Pancreas (tissue), 10 donors: Measurements from ENCODE around the gene SRGAP2C. TPM values are rescaled to one million over a fixed set of nuclear protein-coding genes. Genes with fewer than 3 reads are reported as not detected.
A peak's percentile ranks its signal among the peaks of the same experiment; 100 is the strongest.
"Not testable (repeated sequence)": the region's sequence is repeated elsewhere in the genome, so short reads cannot be mapped to it uniquely, and the experiment has no call there.

Source experiments
- ATAC-seq, 4 donors: fragments of 200-7000 bp; cut with Tn5 transposase; one replicate each; pipeline versions ENCODE4 v1.8.0 to v1.9.1; 2020; ENCODE audit warnings: mild to moderate bottlenecking in 4 of 4, moderate library complexity in 4 of 4
- DNase-seq, 6 donors: peaks; one replicate each; pipeline ENCODE4 v3.0.0-alpha.2; 2020
- FAIRE-seq: peaks from 2 replicates; lab custom pipeline; 2012; peaks lifted over from hg19 to GRCh38; lab: Jason Lieb, UNC
- H3K27ac ChIP-seq, 4 donors: fragments of 200-600 bp; sonication (generic); 1 replicate in 3 of 4; 2 replicates in 1 of 4; pipeline versions ENCODE4 v1.5.0 to v1.8.0; 2020
- H3K27me3 ChIP-seq, 4 donors: fragments of 200-600 bp; one replicate each; pipeline ENCODE4 v1.8.0; 2021
- H3K36me3 ChIP-seq, 3 donors: fragments of 200-600 bp; sonication (generic) in 1 of 3; one replicate each; pipeline versions ENCODE4 v1.5.0 to v1.8.0; 2020 to 2021
- H3K4me1 ChIP-seq, 3 donors: fragments of 200-600 bp; one replicate each; pipeline ENCODE4 v1.8.0; 2021
- H3K4me3 ChIP-seq, 4 donors: fragments of 200-600 bp; sonication (generic) in 2 of 4; one replicate each; pipeline versions ENCODE4 v1.5.0 to v1.8.0; 2020 to 2021
- H3K9me3 ChIP-seq, 4 donors: fragments of 200-600 bp; one replicate each; pipeline ENCODE4 v1.8.0; 2021
- WGBS, 2 donors: extraction: QIAGEN DNeasy Blood & Tissue Kit; methylation state at CpG; one replicate each; pipeline ENCODE4 v1.1.7; 2013; 5-methylcytosine and 5-hydroxymethylcytosine counted together
- intact Hi-C, 3 donors: fragments of 100-400 bp; cut with DNase I; formaldehyde crosslinking; loops; one replicate each; pipeline versions ENCODE4 v1.11.1 to v1.14.2; 2022
- polyA plus RNA-seq, 2 donors: library from polyadenylated mRNA; stranded (reverse); fragments of 200-250 nt; gene quantifications; one replicate each; pipeline ENCODE4 v1.2.3, GENCODE V29; 2013
- total RNA-seq, 6 donors: library from RNA; stranded (reverse); fragmentation: NEBNext Ultra II Directional in 4 of 6; extraction: Animal tissue kit (Norgen Biotek cat#: 25700) in 4 of 6; gene quantifications; one replicate each; pipeline versions ENCODE4 v1.2.1 to v1.2.4, GENCODE V29; 2021 to 2023
- donor health status: healthy with polysubstance abuse.
- donor health status: DM: no; HTN: no; CAD: no; lungs with moderate emphysema.
- donor health status: DM: no; HTN: no; CAD: no.
- donor health status: control.
- donor health status: control.
- donor health status: Bipolar disorder and iron deficiency.
- donor health status: DM: yes; HTN: yes; CAD: no.
- donor health status: DM: no; HTN: no; CAD: no.
- donor health status: DM: no; HTN: no; CAD: no.
- donor health status: DM: yes; HTN: yes; CAD: no.

SRGAP2C gene
- total and polyA plus RNA-seq, 8 donors: 2.2 to 12.4 (median 4.8) TPM

DNA sequence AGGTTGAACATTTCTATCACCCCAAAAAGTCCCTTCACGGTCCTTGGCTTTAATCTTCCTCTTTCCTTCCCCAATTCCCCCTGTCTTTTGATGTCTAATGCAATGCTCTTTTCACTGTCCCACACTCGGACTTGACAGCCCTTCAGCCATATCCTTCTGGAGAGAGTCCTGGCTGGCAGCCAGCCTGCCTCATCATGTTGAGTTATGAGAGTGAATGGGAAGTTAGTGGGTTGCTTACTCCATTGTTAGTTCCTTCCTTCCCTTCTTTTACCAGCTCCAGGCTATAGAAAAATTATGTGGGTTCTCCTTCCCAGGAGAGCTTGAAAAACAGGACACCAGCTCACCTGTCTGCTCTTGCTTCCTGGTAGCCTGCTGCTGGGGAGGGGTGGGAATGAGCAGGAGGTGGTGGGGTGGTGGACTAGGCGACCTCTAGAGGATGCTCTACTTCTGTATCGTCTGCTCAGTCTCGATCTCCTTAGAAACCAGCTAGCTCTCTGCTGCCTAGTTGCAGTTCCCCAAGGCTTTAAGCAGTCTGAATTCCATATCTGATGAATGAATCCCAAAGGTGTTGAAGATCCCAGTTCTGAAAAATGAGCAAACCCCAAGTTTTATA lies 29.9 kb downstream of the SRGAP2C start:
- H3K36me3 ChIP-seq, FAIRE-seq, H3K4me3 ChIP-seq, intact Hi-C loops, H3K27me3 ChIP-seq, H3K27ac ChIP-seq, H3K9me3 ChIP-seq, H3K4me1 ChIP-seq: not testable (repeated sequence)
- 40% methylated on average over 2 of the region's 5 CpGs; no CpG with 5 or more reads in 1 of the 2 donors for WGBS, 2 donors
- ATAC-seq: peak in 3 of 4 donors; percentile 63 to 87 (median 82)
- peak in 1 of 6 donors; percentile 3 for DNase-seq

DNA sequence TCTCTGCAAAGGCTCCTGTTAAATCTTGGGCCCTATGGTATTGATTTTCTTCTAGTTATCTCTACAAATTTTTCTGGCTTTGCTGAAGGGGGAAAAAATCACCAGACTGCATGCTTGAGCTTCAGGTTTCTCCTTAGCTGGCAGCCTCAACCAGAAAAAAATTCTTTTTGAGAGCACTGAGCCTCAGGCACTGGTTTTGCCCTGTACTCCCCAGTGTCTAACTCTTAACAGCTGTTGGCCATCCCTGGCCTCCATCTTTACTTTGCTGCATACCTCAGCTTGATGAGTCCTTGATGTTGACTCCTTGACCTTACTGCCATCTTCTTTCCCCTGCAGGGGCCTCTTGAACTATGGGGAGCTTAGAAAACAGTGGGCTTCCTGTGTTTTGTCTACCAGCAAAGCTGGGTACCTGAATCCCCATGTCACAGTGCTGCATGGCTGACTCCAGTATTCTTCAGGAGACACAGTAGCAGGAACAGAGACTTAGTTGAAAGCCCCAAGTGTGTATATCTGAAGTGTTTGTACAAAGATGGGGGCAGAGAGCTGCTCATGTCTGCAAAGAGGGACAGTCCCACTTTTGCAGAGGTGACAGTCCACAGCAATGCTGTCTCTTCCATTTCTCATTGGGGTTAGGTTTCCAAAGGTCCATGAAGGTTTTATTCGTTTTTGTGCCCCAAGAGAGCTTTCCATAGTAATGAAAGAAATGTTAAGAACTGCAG lies 31.1 kb downstream of the SRGAP2C start:
- H3K27ac ChIP-seq, H3K9me3 ChIP-seq, H3K4me1 ChIP-seq, ATAC-seq, FAIRE-seq, DNase-seq, intact Hi-C loops, H3K36me3 ChIP-seq, H3K27me3 ChIP-seq, H3K4me3 ChIP-seq: not testable (repeated sequence)
- WGBS, 2 donors: 43 to 55% methylated on average over 1 of the region's 1 CpG

DNA sequence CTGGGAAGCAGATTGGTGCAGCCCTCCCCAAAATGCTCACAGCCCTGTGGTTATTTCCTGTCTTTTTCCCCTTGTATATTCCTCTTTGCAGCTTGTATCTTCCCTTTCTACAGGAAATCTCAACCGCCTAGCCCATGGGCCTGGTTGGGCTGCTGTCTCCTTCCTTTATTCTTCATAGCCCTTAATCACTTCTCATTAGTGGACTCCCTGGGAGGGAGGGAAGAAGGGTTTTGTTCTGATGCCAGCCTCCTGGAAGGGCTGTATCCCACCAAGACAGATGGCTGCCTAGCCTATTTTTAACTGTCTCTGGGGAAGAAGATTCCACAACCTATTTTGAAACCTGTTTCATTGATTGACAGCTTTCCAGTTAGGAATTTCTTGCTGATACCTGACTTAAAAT lies 31.9 kb downstream of the SRGAP2C start:
- H3K9me3 ChIP-seq, H3K4me3 ChIP-seq, H3K27ac ChIP-seq, FAIRE-seq, H3K4me1 ChIP-seq, H3K36me3 ChIP-seq, DNase-seq, intact Hi-C loops, ATAC-seq, H3K27me3 ChIP-seq: not testable (repeated sequence)
- no CpG with 5 or more reads among the region's 1 CpG for WGBS, 2 donors

DNA sequence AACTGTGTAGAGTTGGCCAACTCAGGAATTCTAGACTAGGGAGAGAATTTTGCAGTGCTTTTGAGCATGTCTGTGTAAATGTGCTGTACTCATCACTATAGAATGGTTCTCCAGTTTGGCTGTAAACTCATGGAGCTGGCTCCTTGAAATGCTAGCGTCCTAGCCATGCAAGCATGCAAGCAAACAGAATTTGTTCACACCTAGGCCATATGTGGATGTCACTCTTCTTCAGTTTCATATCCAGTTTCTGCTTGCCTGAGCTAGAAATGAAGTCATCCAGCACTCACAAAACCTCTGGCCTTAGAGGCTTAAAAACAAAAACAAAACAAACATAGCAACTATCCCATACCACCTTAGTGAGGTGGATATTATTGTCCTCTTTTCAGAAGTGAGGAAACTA lies 37.0 kb downstream of the SRGAP2C start:
- H3K27ac ChIP-seq, H3K4me3 ChIP-seq, FAIRE-seq, H3K9me3 ChIP-seq, H3K36me3 ChIP-seq, ATAC-seq, H3K27me3 ChIP-seq, H3K4me1 ChIP-seq, intact Hi-C loops, DNase-seq: not testable (repeated sequence)
- 84 to 93% methylated on average over 1 of the region's 1 CpG for WGBS, 2 donors

DNA sequence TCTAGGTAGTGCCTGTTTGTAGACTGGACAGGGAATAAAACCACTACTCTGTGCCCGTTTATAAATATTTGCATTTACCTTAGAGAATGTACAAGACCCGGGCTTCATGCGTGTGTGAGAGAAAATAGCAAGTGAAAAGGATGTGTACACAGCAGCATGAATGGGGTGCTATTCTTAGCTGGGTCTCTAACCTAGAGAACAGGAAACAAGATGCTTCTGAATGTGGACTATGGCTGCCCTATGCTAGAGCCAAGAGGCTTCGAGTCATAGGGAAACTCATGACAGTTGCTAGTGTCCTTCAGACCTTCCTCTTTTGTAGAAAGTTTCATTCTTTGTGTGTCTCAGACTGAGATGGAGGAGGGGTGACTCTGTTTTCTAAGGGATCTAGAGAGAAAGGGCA lies 39.9 kb downstream of the SRGAP2C start:
- H3K27ac ChIP-seq, H3K9me3 ChIP-seq, H3K4me1 ChIP-seq, FAIRE-seq, H3K4me3 ChIP-seq, intact Hi-C loops, H3K27me3 ChIP-seq, H3K36me3 ChIP-seq, DNase-seq: not testable (repeated sequence)
- 33 to 49% methylated on average over 3 of the region's 4 CpGs for WGBS, 2 donors
- ATAC-seq: peak in 3 of 4 donors; percentile 53 to 90 (median 82)

DNA sequence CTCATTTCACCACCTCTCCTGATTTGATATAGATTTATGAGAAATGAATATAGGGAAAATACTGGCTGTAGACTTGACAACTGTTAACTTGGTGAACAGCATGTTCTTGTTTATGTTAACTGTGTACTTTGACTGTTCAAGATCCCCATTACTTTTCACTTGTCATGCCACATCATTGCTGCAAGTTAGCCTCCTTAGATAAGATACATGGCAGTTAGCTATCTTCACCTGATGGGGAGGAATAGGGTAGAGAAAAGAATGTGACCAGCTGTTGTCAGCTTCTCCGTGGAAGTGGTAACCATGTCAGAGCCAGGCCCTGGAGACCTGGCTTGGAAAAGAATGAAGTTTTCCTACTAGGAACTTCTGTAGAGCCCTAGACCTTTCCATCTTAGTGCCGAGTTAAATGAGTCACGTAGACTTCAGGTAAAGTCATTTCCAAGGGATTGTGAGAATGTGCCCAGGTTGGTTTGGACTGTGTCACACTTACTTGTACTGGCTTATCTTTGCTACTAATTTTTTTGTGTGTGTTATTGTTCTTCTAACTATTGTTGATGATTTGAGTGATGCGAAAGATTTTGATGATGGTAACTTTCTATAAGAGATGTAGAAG lies 41.6 kb downstream of the SRGAP2C start:
- H3K36me3 ChIP-seq, H3K27me3 ChIP-seq, H3K4me1 ChIP-seq, H3K9me3 ChIP-seq, ATAC-seq, FAIRE-seq, intact Hi-C loops, H3K27ac ChIP-seq, DNase-seq, H3K4me3 ChIP-seq: not testable (repeated sequence)
- WGBS, 2 donors: 87 to 91% methylated on average over 2 of the region's 4 CpGs

DNA sequence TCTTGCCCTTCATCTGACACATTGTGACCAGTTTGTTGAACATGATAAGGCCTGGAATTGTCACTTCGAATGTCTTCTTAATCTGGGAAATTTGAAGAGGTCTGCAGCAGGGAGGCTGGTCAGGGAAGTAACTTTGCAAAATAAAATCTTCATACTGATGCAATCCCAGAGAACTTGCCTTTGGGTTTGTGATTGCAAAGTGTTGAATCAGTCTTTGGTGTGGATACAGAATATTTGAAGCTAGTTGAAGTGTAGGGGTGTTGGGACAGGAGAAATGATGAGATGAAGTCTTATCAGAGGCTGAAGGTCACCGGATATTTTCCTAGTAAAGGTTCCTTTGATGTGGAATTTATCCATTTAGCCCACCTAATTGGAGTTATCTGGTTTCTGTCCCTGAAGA lies 42.1 kb downstream of the SRGAP2C start:
- 56 to 63% methylated on average over 1 of the region's 2 CpGs for WGBS, 2 donors
- H3K4me1 ChIP-seq, H3K4me3 ChIP-seq, H3K27me3 ChIP-seq, ATAC-seq, H3K36me3 ChIP-seq, intact Hi-C loops, DNase-seq, FAIRE-seq, H3K27ac ChIP-seq, H3K9me3 ChIP-seq: not testable (repeated sequence)

DNA sequence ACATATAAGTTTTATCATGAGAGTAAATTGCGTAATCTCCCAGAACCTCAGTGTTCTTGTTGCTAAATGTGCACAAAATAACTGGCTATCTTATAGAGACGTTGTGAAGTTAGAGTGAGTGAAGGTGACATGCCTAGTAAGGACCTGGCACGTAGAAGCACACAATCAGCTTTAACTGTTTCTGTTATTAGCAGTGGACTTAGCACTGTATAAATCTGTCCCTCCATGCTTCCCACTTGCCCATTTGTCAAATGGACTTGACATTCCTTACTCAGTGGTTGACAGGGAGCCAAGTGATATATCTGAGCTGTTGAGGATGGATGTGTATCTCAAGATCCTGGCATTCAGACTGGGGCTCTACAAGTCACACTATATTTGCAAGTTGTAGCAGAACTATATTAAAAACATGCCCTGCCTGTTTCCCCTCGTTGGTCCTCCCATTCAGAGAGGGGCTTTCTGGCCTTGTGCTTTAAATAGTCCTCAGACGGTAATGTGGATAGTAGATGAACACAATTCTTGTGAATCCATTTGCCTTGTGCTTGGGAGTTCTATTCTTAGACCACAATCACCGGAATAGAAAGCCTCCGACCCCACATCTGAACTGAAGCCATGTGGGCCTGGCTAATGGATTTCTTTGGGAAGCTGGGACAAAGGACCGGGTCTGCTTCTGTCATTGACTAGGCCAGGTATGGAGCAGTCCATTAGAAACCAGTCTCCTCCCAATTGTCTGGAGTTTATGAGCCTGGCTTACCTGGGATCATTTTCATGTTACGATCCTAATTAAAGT lies 43.0 kb downstream of the SRGAP2C start:
- FAIRE-seq, ATAC-seq, intact Hi-C loops, H3K4me3 ChIP-seq, H3K4me1 ChIP-seq, H3K27me3 ChIP-seq, H3K36me3 ChIP-seq, H3K9me3 ChIP-seq, H3K27ac ChIP-seq, DNase-seq: not testable (repeated sequence)
- 85 to 92% methylated on average over 1 to 4 of the region's 9 CpGs for WGBS, 2 donors

DNA sequence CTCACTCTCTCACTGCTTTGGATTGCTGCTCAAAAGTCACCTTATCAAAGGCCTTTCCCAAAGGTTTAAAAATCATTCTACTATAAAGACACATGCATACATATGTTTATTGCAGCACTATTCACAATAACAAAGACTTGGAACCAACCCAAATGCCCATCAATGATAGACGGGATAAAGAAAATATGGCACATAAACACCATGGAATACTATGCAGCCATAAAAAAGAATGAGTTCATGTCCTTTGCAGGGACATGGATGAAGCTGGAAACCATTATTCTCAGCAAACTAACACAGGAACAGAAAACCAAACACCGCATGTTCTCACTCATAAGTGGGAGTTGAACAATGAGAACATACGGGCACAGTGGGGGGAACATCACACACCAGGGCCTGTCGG lies 45.9 kb downstream of the SRGAP2C start:
- H3K27me3 ChIP-seq, H3K9me3 ChIP-seq, DNase-seq, H3K36me3 ChIP-seq, ATAC-seq, H3K4me3 ChIP-seq, intact Hi-C loops, H3K4me1 ChIP-seq, FAIRE-seq, H3K27ac ChIP-seq: not testable (repeated sequence)
- WGBS, 2 donors: 74 to 80% methylated on average over 1 of the region's 4 CpGs

DNA sequence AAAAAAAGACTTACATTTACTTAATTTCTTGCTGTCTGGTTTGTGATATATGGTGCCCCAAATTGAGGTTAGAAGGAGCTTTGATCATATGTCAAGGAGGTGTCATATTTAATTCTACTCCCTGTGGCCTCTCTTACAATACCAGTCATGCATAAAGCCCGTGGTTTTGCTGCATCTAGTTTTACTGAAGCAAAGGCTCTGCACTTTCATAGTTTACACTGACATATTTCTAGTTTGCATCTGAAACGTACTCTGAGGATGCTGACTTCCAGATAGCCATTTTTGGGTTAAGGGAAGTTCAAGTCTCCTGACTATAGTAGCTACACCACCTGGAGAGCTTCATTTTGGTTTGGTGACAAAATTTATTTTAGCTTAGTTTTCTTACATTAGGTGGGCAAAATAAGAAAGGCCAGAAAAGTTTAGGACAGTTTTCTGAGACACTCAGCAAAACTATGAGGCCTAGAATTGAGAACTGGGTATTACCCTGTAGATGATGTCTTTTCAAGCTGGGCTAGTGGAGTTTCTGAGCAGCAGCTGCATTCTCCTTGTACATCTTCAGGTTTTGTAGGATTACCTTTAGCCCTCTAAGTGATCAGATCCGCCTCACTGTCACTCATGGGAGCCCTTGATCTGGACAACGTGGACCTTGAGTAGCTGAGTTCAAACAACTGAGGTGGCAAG lies 47.8 kb downstream of the SRGAP2C start:
- H3K27ac ChIP-seq, H3K27me3 ChIP-seq, H3K9me3 ChIP-seq, H3K36me3 ChIP-seq, FAIRE-seq, H3K4me1 ChIP-seq, H3K4me3 ChIP-seq, intact Hi-C loops, ATAC-seq, DNase-seq: not testable (repeated sequence)
- 59 to 95% methylated on average over 1 to 2 of the region's 4 CpGs for WGBS, 2 donors

DNA sequence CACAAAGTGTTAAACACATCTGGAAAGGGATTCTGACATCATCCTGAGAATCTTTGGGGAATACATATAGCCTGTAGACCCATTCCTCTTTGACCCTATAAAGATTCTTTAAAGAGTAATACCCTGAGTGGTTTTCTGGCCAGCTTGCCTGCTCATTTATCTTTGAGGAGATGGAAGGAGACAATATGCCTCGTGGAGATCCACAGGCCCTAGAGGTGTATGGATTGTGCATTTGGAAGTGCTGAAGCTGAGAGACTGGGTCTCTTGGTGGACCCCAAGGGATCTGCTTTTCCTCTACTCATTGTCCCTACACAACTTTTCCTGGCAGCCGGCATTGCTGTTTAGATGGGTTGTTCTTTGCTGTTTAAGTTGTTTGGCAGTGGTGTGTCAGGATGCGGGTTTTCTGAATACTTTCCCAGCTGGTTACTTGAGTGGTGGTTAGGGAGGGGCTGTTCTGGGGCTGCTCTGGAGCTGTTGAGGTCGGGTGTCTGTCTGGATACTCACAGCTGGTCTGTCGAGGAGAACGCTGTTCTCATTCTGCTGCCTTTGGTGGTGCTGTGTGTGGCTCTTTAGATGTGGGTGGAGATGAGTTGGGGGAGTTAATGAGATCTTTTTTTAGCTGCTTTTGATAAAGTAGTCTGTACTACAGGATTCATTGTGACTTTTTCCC lies 49.5 kb downstream of the SRGAP2C start:
- H3K27me3 ChIP-seq, H3K36me3 ChIP-seq, H3K4me3 ChIP-seq, ATAC-seq, H3K4me1 ChIP-seq, DNase-seq, intact Hi-C loops, H3K9me3 ChIP-seq, H3K27ac ChIP-seq, FAIRE-seq: not testable (repeated sequence)
- 60 to 65% methylated on average over 2 of the region's 6 CpGs for WGBS, 2 donors
